ENCODE results near the gene MIER1. TPM values are rescaled to one million over a fixed set of nuclear protein-coding genes. Genes with fewer than 3 reads are reported as not detected.
"Not testable (repeated sequence)": the region's sequence is repeated elsewhere in the genome, so short reads cannot be mapped to it uniquely, and the experiment has no call there.

MIER1 gene
- 17.1 TPM for total RNA-seq

GRCh38 chr1:66924756-66925557 lies at the start of gene MIER1, which contains the start of gene DNAI4:
Gene MIER1 (plus strand): TSS chr1:66924990. CDS start chr1:66925029, 39 bp downstream.
Gene DNAI4 (minus strand): TSS chr1:66924856. CDS start chr1:66924831, 25 bp downstream.
- ATAC-seq = peak; percentile 99

- no peak for ATAC-seq
These were observed 48.1 kb upstream of the MIER1 start for GRCh38 chr1:66876664-66877063.

DNA sequence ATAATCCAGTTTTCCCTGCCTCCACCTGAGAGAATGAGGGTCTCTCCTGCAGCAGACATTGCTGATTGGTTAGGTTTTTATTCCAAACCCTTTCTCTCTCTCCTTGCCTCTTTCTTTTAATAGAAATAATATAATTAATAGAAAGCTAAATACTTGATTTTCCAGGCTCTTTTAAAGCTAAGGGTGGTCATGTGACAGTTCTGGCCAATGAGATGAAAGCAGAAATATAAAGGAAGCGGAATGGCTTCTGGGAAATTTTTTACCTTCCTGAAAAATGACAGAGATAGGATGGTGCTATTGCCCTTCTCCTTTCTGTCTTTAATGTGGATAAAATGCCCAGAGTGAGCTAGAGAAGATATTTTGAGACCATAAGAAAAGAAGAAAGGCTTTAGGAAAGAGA lies 35.8 kb upstream of the MIER1 start:
- ATAC-seq = no peak

DNA sequence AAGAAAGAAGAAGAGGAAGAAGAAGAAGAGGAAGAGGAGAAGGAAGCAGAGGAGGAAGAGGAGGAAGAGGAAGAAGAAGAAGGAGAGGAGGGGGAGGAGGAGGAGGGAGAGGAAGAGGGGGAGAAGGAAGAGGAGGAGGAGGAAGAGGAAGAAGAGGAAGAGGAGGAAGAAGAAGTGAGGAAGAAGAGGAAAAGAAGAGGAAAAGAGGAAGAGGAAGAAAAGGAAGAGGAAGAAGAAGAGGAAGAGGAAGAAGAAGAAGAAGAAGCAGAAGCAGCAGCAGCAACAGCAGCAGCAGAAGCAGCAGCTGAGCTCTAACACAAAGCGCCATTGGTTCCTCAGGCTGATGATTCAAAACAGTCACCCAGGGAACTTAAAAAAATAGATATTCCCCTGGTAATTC lies 34.2 kb upstream of the MIER1 start:
- ATAC-seq = no peak

DNA sequence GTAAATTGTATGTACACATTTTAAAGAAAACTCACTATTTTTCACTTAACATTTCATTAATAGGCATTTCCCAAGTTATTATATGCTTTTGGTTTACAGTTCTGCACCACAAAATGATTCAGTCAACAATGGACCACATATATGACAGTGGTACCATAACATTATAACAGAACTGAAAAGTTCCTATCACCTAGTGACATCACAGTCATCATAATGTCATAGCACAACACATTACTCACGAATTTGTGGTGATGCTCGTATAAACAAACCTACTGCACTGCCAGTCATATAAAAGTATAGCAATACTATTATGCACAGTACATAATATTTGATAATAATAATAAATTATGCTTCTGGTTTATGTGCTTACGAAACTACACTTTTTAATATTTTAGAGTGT lies 31.1 kb upstream of the MIER1 start:
- no peak for ATAC-seq

DNA sequence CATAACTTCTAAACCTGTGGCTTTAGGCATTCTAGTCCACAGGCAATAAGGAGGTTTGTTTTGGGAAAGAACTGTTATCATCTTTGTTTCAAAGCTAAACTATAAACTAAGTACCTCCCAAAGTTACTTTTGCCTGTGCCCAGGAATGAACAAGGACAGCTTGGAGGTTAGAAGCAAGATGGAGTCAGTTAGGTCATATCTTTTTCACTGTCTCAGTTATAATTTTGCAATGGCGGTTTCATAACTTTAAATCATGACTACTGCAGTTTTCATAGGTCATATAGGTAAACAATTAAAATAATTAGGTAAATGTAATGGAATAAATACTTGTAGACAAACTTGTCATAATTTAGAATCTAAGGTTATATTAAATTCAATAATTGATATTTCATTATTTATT lies 9.6 kb upstream of the MIER1 start:
- ATAC-seq = not testable (repeated sequence)

DNA sequence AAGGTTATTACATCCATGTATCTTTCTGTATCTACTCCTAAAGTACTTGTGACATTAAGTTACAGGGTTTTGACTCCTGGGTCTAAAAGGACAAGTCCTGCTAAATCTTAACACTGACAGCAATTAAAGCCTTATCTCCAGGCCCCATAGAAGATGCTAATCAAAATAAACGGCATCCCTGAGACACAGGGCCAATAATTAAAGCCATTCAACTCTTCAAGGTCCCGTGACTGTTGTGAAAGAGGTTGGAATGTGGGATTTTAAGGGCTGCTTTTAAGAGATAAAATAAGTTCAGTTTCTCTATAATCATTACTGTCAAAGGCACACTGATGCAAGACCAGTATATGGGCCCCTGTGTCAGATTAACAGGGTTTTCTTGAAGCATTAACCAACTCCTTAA lies 8.5 kb upstream of the MIER1 start:
- ATAC-seq = no peak

DNA sequence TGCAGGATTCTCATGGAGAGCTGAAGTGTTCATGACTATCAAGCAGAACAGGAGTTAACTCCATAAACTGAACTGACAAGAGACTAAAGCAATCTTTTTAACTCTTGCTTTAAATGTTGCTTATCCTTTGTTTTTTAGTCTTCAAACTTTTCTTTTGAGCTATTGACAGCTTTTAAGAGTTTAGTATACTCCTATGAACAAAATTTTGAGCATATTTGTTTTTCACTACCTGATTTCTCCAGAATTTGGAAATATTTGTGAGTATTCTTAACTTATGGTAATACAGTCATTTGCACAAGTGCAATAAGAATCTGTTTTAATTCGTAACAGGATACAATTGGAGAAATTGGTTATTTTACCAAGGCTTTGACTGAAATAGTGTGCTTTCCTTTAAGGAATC lies 7.3 kb upstream of the MIER1 start:
- no peak for ATAC-seq

DNA sequence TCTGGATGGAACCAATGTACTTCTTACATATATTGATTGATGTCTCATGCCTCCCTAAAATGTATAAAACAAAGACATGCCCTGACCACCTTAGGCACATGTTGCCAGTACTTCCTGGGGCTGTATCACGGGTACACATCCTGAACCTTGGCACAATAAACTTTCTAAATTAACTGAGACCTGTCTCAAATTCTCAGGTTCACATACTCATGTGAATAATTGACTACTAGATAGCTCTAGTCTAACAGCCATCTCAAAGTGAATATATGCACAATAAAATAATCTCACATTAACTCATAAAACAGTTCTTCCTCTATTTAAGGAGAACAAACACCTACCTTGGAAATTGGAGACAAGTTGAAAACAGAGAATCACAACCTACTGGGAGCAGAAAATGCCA lies 5.7 kb upstream of the MIER1 start:
- no peak for ATAC-seq

GRCh38 chr1:66919828-66920227 lies 5.0 kb upstream of the MIER1 start:
- ATAC-seq = no peak

DNA sequence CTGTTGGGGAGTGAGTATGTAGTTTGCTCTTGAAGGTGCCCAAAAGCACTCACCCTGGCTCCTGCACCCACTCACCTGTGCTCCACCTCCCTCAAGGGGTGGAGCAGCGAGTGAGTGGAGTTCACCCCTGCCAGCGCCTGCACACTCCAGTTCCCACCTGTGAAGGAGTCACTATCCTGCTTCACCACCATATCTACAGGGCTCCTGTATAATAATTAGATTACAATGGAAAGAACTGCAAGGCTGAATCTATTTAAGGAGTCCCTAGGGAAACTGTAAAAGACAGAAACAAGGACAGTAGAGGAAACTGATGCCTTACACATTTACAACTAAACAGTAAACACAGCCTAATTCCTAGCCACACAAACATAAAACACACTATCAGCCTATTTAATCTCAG lies 4.2 kb upstream of the MIER1 start:
- no peak for ATAC-seq

- ATAC-seq = no peak
These were observed 744 bp downstream of the MIER1 start for GRCh38 chr1:66925558-66925910.

- no peak for ATAC-seq
These were observed 1.2 kb downstream of the MIER1 start for GRCh38 chr1:66925944-66926343.

- ATAC-seq = no peak
These were observed 2.7 kb downstream of the MIER1 start for GRCh38 chr1:66927528-66927927.

GRCh38 chr1:66929146-66929688 lies 4.4 kb downstream of the MIER1 start:
- ATAC-seq = no peak

DNA sequence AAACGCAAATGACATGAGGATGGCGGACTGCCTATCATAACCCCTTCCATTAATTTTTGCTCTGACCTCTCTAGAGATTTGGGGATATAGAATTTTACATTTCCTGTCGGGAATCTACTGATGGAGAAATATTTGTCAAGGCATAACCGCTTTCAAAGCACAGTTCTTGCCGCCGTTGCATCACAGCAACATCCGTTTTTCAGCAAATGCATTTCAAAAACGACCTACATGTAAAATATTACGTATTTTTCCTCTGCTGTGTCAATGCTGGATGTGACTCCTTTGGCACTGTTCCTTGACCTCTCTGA lies 4.9 kb downstream of the MIER1 start:
- no peak for ATAC-seq

DNA sequence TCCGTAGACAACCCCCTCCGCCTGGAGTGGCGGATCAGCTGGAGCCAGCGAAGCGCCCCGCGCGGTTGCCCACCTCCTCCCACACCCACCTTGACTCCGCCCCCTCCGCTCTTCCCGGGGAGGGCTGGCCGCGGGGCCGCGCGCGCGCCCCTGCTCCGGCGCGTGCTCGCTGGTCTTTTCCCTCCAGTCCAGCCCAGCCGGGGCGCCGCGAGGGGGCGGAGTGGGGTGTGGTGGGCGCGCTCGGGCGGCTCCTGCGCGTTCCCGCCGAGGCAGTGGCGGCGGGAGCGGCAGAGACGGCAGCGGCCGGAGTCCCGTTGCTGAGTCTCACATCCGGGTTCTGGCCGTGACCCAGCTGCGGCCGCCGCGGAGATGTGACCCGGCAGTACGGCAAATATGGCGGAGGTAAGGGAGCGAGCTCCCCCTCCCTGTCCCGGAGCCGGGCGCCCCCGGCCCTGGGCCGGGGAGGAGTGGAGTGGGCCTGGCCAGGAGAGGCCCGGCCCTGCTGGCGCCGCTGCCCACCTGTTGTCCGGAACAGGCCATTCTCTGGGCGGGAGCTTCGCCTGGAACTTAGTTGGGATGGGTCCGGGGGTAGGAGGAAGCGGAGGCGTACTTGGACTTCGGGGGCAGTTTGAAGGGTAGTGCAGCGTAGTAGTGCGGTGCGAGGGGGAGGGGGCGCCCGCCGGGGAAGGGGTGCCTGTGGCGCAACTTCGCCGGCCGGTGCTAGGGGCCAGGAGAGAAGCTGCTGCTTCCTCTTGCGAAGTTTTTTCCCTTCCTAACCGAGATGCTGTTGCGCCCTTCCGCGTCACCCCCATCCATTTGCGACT lies 5.4 kb downstream of the MIER1 start:
- peak; percentile 91 for ATAC-seq

- no peak for ATAC-seq
These were observed 6.0 kb downstream of the MIER1 start for GRCh38 chr1:66930823-66931174.

DNA sequence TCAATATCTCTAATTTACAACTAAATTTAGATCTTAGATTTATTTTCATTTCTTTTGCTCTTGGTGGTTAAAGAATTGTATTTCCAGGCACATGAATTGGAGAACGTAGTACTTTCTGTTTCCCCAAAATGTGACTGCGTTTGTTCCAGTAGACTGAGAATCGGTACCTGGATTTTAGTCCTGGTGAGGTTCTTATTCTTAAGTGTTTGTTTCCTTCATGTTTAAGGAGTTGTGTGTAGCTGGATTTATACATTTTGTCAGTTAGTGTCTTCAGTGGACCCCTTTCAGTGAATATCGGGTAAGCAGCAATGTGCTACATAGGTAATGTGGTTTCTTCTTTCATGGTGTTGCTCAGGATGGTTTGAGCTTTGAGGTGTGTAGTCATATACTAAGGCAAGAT lies 6.8 kb downstream of the MIER1 start:
- no peak for ATAC-seq

DNA sequence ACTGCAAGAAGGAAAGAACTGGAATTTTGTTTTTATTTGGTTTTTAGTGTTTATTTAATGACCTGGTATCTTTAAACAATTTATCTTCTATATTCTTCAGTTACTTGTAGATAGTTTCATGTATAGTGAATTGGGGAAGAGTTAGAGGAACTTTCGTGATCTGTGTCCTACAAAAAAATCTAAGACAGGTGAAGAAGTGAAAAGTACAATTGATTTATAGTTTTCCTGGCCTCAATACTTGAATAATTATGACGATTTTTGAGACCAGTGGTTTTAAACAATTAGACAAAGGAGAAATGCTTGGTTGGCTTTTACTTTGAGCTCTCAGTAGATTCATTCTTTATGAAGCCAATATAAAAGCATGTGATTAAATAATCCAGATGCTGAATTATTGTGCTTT lies 7.5 kb downstream of the MIER1 start:
- ATAC-seq = no peak

GRCh38 chr1:66933887-66934700 lies 9.3 kb downstream of the MIER1 start:
- no peak for ATAC-seq

DNA sequence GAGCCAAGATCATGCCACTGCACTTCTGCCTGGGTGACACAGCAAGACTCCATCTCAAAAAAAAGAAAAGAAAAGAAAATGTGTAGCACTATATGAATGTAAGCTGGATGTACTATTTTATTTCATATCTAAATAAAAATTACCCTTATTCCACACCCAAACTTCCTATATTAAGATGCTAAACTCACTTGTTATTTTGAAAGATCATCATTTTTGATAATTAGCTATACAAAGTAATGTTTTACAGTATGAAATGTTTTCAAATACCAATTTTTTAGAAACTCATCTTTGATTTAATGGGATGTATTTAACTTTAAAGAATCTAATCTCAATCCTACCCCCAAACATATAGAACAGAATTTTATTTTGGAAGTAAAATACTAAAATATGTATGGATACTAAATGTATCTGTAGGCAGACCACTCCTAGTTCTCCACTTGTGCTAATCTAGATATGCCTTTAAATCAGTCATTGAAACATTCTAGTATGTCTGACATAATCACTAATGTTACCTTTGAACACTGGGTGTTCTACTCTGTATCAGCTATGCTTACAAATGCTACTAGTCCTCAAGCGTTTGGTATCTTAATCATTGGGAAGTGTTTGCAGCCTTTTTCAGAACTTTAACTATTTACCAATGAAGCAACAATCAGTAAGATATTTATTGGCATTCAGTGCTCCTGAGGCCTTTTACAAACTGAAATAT lies 12.9 kb downstream of the MIER1 start:
- ATAC-seq = no peak
